H1 (cell line): ENCODE measurements around the gene TMEM30A. TPM values are rescaled to one million over a fixed set of nuclear protein-coding genes. Genes with fewer than 3 reads are reported as not detected.

Source experiments
- CTCF ChIA-PET: fragments of 300-600 bp; sonication (Branson Sonifier 250); formaldehyde crosslinking; loops from one replicate; lab custom pipeline; 2021; ENCODE audit not compliant: partially characterized antibody; lab: Charles Lee
- POLR2A ChIA-PET: fragments of 300-600 bp; sonication (Branson Sonifier 250); formaldehyde crosslinking; loops from one replicate; lab custom pipeline; 2021; ENCODE audit warnings: inconsistent platforms; ENCODE audit not compliant: partially characterized antibody; lab: Charles Lee
- DNase-seq, 2 experiments: peaks; one replicate each; pipeline versions ENCODE4 v3.0.0 to v3.0.0-alpha.2; 2010 to 2022; ENCODE audit warnings: low spot score in 2 of 2, low read depth in 1 of 2, mixed read lengths in 1 of 2
- FAIRE-seq: peaks from 2 replicates; lab custom pipeline; 2011; peaks lifted over from hg19 to GRCh38; lab: Jason Lieb, UNC
- H2AFZ ChIP-seq: 2 replicates; pipeline ENCODE4 v1.8.1; 2012; ENCODE audit warnings: low read length, inconsistent platforms
- H2AK5ac ChIP-seq: 2 replicates; pipeline ENCODE4 v1.6.1; 2013; ENCODE audit warnings: low read depth, low read length
- H2BK120ac ChIP-seq: replicated peaks from 2 replicates; pipeline ENCODE3; 2013; ENCODE audit warnings: low read depth, low read length, inconsistent platforms
- H2BK12ac ChIP-seq: 2 replicates; pipeline ENCODE4 v1.6.1; 2013; ENCODE audit warnings: low read depth, low read length
- H2BK15ac ChIP-seq: 2 replicates; pipeline ENCODE4 v1.6.1; 2013; ENCODE audit warnings: low read length
- H2BK20ac ChIP-seq: 2 replicates; pipeline ENCODE4 v1.6.1; 2013; ENCODE audit warnings: low read length
- H2BK5ac ChIP-seq: 2 replicates; pipeline ENCODE4 v1.6.1; 2013; ENCODE audit warnings: low read depth, low read length
- H3K14ac ChIP-seq: 2 replicates; pipeline ENCODE4 v1.6.1; 2013; ENCODE audit warnings: inconsistent platforms; ENCODE audit not compliant: insufficient read length
- H3K18ac ChIP-seq: 2 replicates; pipeline ENCODE4 v1.6.1; 2013; ENCODE audit warnings: low read length; ENCODE audit errors: extremely low read depth
- H3K23ac ChIP-seq: 2 replicates; pipeline ENCODE4 v1.6.1; 2013; ENCODE audit warnings: inconsistent platforms; ENCODE audit not compliant: insufficient read length
- H3K23me2 ChIP-seq: 2 replicates; pipeline ENCODE4 v1.6.1; 2013; ENCODE audit warnings: low read depth, low read length
- H3K27ac ChIP-seq: 2 replicates; pipeline ENCODE4 v1.6.1; 2011; ENCODE audit warnings: low read depth, low read length, inconsistent platforms
- H3K27me3 ChIP-seq, 4 experiments: replicated peaks in 1 of 4; 1 replicate in 1 of 4; 2 replicates in 3 of 4; pipeline versions ENCODE4 v1.6.1 to v1.8.1; 2011 to 2013; ENCODE audit warnings: low read length in 3 of 4, mild to moderate bottlenecking in 3 of 4, inconsistent platforms in 2 of 4, mixed read lengths in 2 of 4, moderate library complexity in 1 of 4; ENCODE audit not compliant: control insufficient read depth in 3 of 4, insufficient read depth in 3 of 4; ENCODE audit errors: extremely low read depth in 1 of 4
- H3K36me3 ChIP-seq, 4 experiments: 2 replicates each; pipeline versions ENCODE4 v1.6.1 to v1.8.1; 2011 to 2013; ENCODE audit warnings: mild to moderate bottlenecking in 4 of 4, low read length in 3 of 4, moderate library complexity in 2 of 4, control low read depth in 1 of 4, inconsistent platforms in 1 of 4; ENCODE audit not compliant: insufficient read depth in 4 of 4, control insufficient read depth in 2 of 4
- H3K4ac ChIP-seq: replicated peaks from 2 replicates; pipeline ENCODE3; 2013; ENCODE audit warnings: low read length, low read depth, mixed read lengths, inconsistent platforms; ENCODE audit not compliant: insufficient read length
- H3K4me1 ChIP-seq, 4 experiments: replicated peaks in 1 of 4; 1 replicate in 1 of 4; 2 replicates in 3 of 4; pipeline versions ENCODE4 v1.6.1 to v1.8.1; 2011 to 2013; ENCODE audit warnings: low read length in 3 of 4, inconsistent platforms in 2 of 4, mixed read lengths in 1 of 4; ENCODE audit not compliant: insufficient read depth in 4 of 4, control insufficient read depth in 3 of 4
- H3K4me2 ChIP-seq, 2 experiments: 2 replicates each; pipeline versions ENCODE4 v1.6.1 to v1.8.1; 2011 to 2013; ENCODE audit warnings: low read depth in 2 of 2, low read length in 2 of 2, control low read depth in 1 of 2, inconsistent platforms in 1 of 2, mild to moderate bottlenecking in 1 of 2; ENCODE audit not compliant: insufficient read depth in 1 of 2
- H3K4me3 ChIP-seq, 4 experiments: fragments of 200-600, 300-600 bp in 1 of 4; sonication (generic), shearing (Covaris generic), sonication (Bioruptor Twin) in 1 of 4; 2 replicates each; pipeline versions ENCODE4 v1.5.1 to v1.8.1; 2011 to 2016; ENCODE audit warnings: low read length in 4 of 4, low read depth in 3 of 4, control low read depth in 2 of 4, inconsistent platforms in 2 of 4, mild to moderate bottlenecking in 2 of 4, mixed read lengths in 1 of 4, moderate library complexity in 1 of 4; ENCODE audit not compliant: insufficient read depth in 2 of 4; ENCODE audit errors: extremely low read depth in 1 of 4
- H3K56ac ChIP-seq: replicated peaks from 2 replicates; pipeline ENCODE3; 2013; ENCODE audit warnings: low read depth, mild to moderate bottlenecking, mixed read lengths, low read length, inconsistent platforms; ENCODE audit not compliant: insufficient read length
- H3K79me1 ChIP-seq: 2 replicates; pipeline ENCODE4 v1.6.1; 2013; ENCODE audit warnings: low read depth, low read length, control low read depth
- H3K79me2 ChIP-seq, 2 experiments: 2 replicates each; pipeline versions ENCODE4 v1.6.1 to v1.8.1; 2012 to 2013; ENCODE audit warnings: low read length in 2 of 2, mild to moderate bottlenecking in 2 of 2, inconsistent platforms in 1 of 2; ENCODE audit not compliant: insufficient read depth in 2 of 2, control insufficient read depth in 1 of 2
- H3K9ac ChIP-seq, 4 experiments: replicated peaks in 1 of 4; 1 replicate in 1 of 4; 2 replicates in 3 of 4; pipeline versions ENCODE4 v1.6.1 to v1.8.1; 2011 to 2013; ENCODE audit warnings: low read depth in 3 of 4, low read length in 3 of 4, control low read depth in 2 of 4, mild to moderate bottlenecking in 2 of 4, moderate library complexity in 2 of 4, inconsistent platforms in 1 of 4; ENCODE audit errors: extremely low read depth in 1 of 4
- H3K9me3 ChIP-seq, 2 experiments: 2 replicates each; pipeline versions ENCODE4 v1.6.1 to v1.8.1; 2012 to 2013; ENCODE audit warnings: mild to moderate bottlenecking in 2 of 2, moderate library complexity in 2 of 2, control low read depth in 1 of 2, inconsistent platforms in 1 of 2, low read depth in 1 of 2, low read length in 1 of 2, mixed read lengths in 1 of 2; ENCODE audit not compliant: insufficient read depth in 2 of 2
- H4K20me1 ChIP-seq, 2 experiments: replicated peaks in 1 of 2; 2 replicates each; pipeline versions ENCODE3 to v1.8.1; 2011 to 2013; ENCODE audit warnings: inconsistent platforms in 2 of 2, low read length in 2 of 2, mild to moderate bottlenecking in 1 of 2; ENCODE audit not compliant: insufficient read depth in 2 of 2, control insufficient read depth in 1 of 2
- H4K5ac ChIP-seq: 2 replicates; pipeline ENCODE4 v1.6.1; 2013; ENCODE audit warnings: low read length, low read depth, mixed read lengths, inconsistent platforms; ENCODE audit not compliant: insufficient read length
- H4K8ac ChIP-seq: 2 replicates; pipeline ENCODE4 v1.8.0; 2013; ENCODE audit warnings: mild to moderate bottlenecking, moderate library complexity, low read length, inconsistent platforms; ENCODE audit not compliant: insufficient read depth; ENCODE audit errors: extremely low read depth
- H4K91ac ChIP-seq: replicated peaks from 2 replicates; pipeline ENCODE3; 2013; ENCODE audit warnings: low read length, mixed read lengths, inconsistent platforms; ENCODE audit not compliant: insufficient read length
- BACH1 ChIP-seq: IDR thresholded peaks from 2 replicates; pipeline ENCODE4 v1.6.1; 2012; ENCODE audit warnings: low read length, improper control_type of control experiment
- BCL11A ChIP-seq, 2 experiments: IDR thresholded peaks; one replicate each; pipeline ENCODE4 v1.6.1; 2011; ENCODE audit warnings: low read depth in 2 of 2, low read length in 2 of 2, mild to moderate bottlenecking in 2 of 2
- BRCA1 ChIP-seq: IDR thresholded peaks from 2 replicates; pipeline ENCODE4 v1.6.1; 2012; ENCODE audit warnings: low read depth, low read length, improper control_type of control experiment
- POLR2AphosphoS5 ChIP-seq: IDR thresholded peaks from 2 replicates; pipeline ENCODE4 v1.6.1; 2011; ENCODE audit warnings: low read depth, low read length
- RNF2 ChIP-seq: fragments of 200-900, 300-1000 bp; sonication (generic); IDR thresholded peaks from 2 replicates; pipeline ENCODE4 v1.7.1; 2016; ENCODE audit warnings: borderline replicate concordance, low read depth, mild to moderate bottlenecking, antibody characterized with exemption, low read length; ENCODE audit not compliant: poor library complexity, severe bottlenecking; ENCODE audit errors: missing control alignments
- TBP ChIP-seq: IDR thresholded peaks from 2 replicates; pipeline ENCODE4 v1.6.1; 2011; ENCODE audit warnings: low read depth, low read length, improper control_type of control experiment
- TEAD4 ChIP-seq: IDR thresholded peaks from 2 replicates; pipeline ENCODE4 v1.6.1; 2012; ENCODE audit warnings: low read depth, low read length, inconsistent platforms, mixed read lengths
- WGBS, 2 experiments: shearing (Covaris generic) in 1 of 2; methylation state at CpG; one replicate each; pipeline versions ENCODE4 v1.1.6 to v1.1.7; 2013 to 2015; ENCODE audit warnings: low lambda C conversion rate in 2 of 2, mixed read lengths in 2 of 2, inconsistent platforms in 1 of 2, low coverage in 1 of 2, missing lambda C conversion rate in 1 of 2; ENCODE audit not compliant: insufficient replicate concordance in 2 of 2, insufficient coverage in 1 of 2, insufficient read length in 1 of 2; ENCODE audit errors: extremely low coverage in 1 of 2, missing lambda C conversion rate in 1 of 2; 5-methylcytosine and 5-hydroxymethylcytosine counted together
- polyA plus RNA-seq, 7 experiments: library from polyadenylated mRNA; depleted of rRNA in 3 of 7; stranded (reverse) in 5 of 7; unstranded in 2 of 7; fragments of >200 nt in 5 of 7; fragments of 200-250 nt in 2 of 7; gene quantifications; 1 replicate in 5 of 7; 2 replicates in 1 of 7; 4 replicates in 1 of 7; pipeline versions ENCODE4 v1.2.1 to v1.2.3, GENCODE V29; 2011 to 2013; ENCODE audit warnings: missing spikeins in 2 of 7, mixed read lengths in 2 of 7
- total RNA-seq: library from RNA; stranded (reverse); fragmentation: NEBNext Ultra II Directional; extraction: Animal tissue kit (Norgen Biotek cat#: 25700); gene quantifications from 2 replicates; pipeline ENCODE4 v1.2.1, GENCODE V29; 2021
- TF ChIP-seq, protein P1 (sequence below), 3 experiments: IDR thresholded peaks; 1 replicate in 2 of 3; 2 replicates in 1 of 3; pipeline versions ENCODE4 v1.5.1 to v1.6.1; 2011; ENCODE audit warnings: low read length in 3 of 3, mild to moderate bottlenecking in 3 of 3, inconsistent platforms in 2 of 3, low read depth in 1 of 3, moderate library complexity in 1 of 3; ENCODE audit not compliant: insufficient read depth in 1 of 3; ENCODE audit errors: control extremely low read depth in 1 of 3

The TMEM30A gene
- total and polyA plus RNA-seq, 2 of the 8 experiments (the other 6 are each of a cell fraction or from before 2014, with no cell fraction given), result 10.5 to 71.0 TPM

DNA sequence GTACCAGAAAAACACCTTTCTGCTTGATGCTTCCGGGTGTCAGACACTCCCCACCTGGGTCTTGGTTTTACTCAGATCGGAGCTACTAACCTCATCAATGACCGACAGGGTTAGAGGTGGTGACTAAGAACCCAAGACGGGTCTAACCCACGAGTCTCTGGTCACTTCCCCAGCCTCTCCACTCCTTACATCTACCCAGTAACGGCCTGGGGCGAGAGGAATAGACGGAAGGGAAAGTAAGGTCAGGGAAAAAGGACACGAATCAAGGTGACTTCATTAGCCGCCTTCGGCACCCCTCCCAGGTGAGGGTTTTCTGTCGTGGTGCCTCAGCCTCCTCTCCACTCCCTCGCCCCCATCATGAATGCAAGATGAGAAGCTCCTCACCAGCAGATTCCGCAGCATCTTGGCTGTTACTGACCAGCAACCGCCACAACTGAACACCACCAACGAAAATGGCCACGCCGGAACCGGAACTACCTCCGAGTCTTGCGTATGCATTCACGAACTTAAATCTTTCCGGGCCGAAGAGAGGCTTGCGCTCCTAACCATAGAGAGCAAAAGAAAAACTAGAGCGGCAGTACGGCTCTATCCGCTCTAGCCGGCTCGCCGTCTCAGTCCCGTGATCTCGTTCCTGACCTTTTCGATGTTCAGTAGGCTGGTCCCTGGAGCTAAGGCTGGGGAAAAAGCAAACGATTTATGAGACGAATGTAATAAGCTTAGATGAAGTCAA, 41.1 kb downstream of the TMEM30A start, which contains the start of gene COX7A2:
COX7A2 (minus strand) TSS at position 469 of the 730 bp plus-strand sequence; CDS start at position 402, 67 bp downstream.
- no peak within 1 kb of the TSS for H3K23ac ChIP-seq
- H3K79me2 ChIP-seq, result peaks cover 0 to 36% of the 10 kb centered on the region in 2 experiments; a peak in 2 of 4 replicates
- H3K9me3 ChIP-seq, result no peaks in the 10 kb centered on the region
- H3K9ac ChIP-seq, result peak within 1 kb of the TSS; percentile 82 to 94 (median 92)
- peak within 1 kb of the TSS; percentile 87; the same call in 1 of the 2 replicates for H4K8ac ChIP-seq
- H2BK20ac ChIP-seq, result no peak within 1 kb of the TSS
- H3K79me1 ChIP-seq, result no peaks in the 10 kb centered on the region
- H3K4me3 ChIP-seq, result peak within 1 kb of the TSS; percentile 79 to 99 (median 96)
- H2AK5ac ChIP-seq, result no peak within 1 kb of the TSS
- H4K20me1 ChIP-seq, result peaks cover 0 to 1% of the 10 kb centered on the region in 2 experiments
- CTCF ChIA-PET, result interaction anchor here (1.1 to 2.0 kb wide), 2 partner anchors 12 to 34 kb away, joined by 4 to 6 read pairs; no protein-coding TSS in a partner anchor
- peak within 1 kb of the TSS; percentile 82 for H4K5ac ChIP-seq
- peak within 1 kb of the TSS; percentile 42; the same call in 1 of the 2 replicates for H2BK12ac ChIP-seq
- H3K14ac ChIP-seq, result no peak within 1 kb of the TSS
- H2BK120ac ChIP-seq, result no peak within 1 kb of the TSS
- WGBS, 2 experiments, result 1% methylated on average over 36 of the region's 36 CpGs; no CpG with 5 or more reads in 1 of the 2 experiments
- H3K23me2 ChIP-seq, result peaks cover 2% of the 10 kb centered on the region; the same call in 1 of the 2 replicates
- peak within 1 kb of the TSS; percentile 87 for H2BK5ac ChIP-seq
- peak within 1 kb of the TSS; percentile 49 for H3K18ac ChIP-seq
- DNase-seq (peak; percentile 82 to 83), FAIRE-seq (peak; percentile 97)
- H3K27ac ChIP-seq, result peak within 1 kb of the TSS; percentile 86
- H3K4me1 ChIP-seq, result no peaks in the 10 kb centered on the region; a peak in 1 of 7 replicates
- H2BK15ac ChIP-seq, result no peak within 1 kb of the TSS
- POLR2A ChIA-PET, result interaction anchor here (0.8 to 3.6 kb wide), 19 partner anchors 8 to 360 kb away, joined by 3 to 35 read pairs (median 5); partner anchors contain the start of genes SENP6 and TMEM30A
- peak within 1 kb of the TSS; percentile 4 for H4K91ac ChIP-seq
- H2AFZ ChIP-seq, result peak within 1 kb of the TSS; percentile 92
- H3K56ac ChIP-seq, result peak within 1 kb of the TSS; percentile 66
- H3K27me3 ChIP-seq, result no peaks in the 10 kb centered on the region
- H3K36me3 ChIP-seq, result peaks cover 6 to 26% (median 16%) of the 10 kb centered on the region in 4 experiments; a peak in 7 of 8 replicates
- peak within 1 kb of the TSS; percentile 86 for H3K4ac ChIP-seq
- peak within 1 kb of the TSS; percentile 78 to 80 for H3K4me2 ChIP-seq
- TF ChIP-seq POLR2AphosphoS5 (peak; percentile 92), BCL11A (IDR thresholded peaks at IDR 0.05; ENCODE audit: low read depth in 2 of 2, low read length in 2 of 2) (no peak), TBP (peak; percentile 94), BACH1 (peak; percentile 18; the same call in 1 of the 2 replicates), BRCA1 (no peak), RNF2 (no peak), TEAD4 (peak; percentile 19; the same call in 1 of the 2 replicates)
- TF ChIP-seq, protein P1, sequence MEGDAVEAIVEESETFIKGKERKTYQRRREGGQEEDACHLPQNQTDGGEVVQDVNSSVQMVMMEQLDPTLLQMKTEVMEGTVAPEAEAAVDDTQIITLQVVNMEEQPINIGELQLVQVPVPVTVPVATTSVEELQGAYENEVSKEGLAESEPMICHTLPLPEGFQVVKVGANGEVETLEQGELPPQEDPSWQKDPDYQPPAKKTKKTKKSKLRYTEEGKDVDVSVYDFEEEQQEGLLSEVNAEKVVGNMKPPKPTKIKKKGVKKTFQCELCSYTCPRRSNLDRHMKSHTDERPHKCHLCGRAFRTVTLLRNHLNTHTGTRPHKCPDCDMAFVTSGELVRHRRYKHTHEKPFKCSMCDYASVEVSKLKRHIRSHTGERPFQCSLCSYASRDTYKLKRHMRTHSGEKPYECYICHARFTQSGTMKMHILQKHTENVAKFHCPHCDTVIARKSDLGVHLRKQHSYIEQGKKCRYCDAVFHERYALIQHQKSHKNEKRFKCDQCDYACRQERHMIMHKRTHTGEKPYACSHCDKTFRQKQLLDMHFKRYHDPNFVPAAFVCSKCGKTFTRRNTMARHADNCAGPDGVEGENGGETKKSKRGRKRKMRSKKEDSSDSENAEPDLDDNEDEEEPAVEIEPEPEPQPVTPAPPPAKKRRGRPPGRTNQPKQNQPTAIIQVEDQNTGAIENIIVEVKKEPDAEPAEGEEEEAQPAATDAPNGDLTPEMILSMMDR (IDR thresholded peaks at IDR 0.05; ENCODE audit: control extremely low read depth in 1 of 3, insufficient read depth in 1 of 3, low read depth in 1 of 3, low read length in 3 of 3), result no peak
